ENCODE measurements around the gene AAK1.

GRCh38 chr2:69554981-69555380 is 88.6 kb downstream of the AAK1 start:
- no peak for TF ChIP-seq EZH2 (IDR thresholded peaks at IDR 0.05; ENCODE audit: low read length)
- TF ChIP-seq CTCF (optimal IDR thresholded peaks at IDR 0.05 in 1 of 3, IDR thresholded peaks at IDR 0.05 in 1 of 3, conservative IDR thresholded peaks at IDR 0.05 in 1 of 3; ENCODE audit: extremely low read depth in 1 of 3, insufficient read depth in 2 of 3, low read length in 3 of 3), result no peak

All from keratinocyte (primary cell).